CD4-positive, alpha-beta memory T cell (primary cell): ENCODE data around the gene KRT17. TPM values are rescaled to one million over a fixed set of nuclear protein-coding genes. Genes with fewer than 3 reads are reported as not detected.

Source experiments
- CTCF ChIA-PET: fragments of 350-600 bp; sonication (Branson Sonifier 250); formaldehyde crosslinking; loops from one replicate; lab custom pipeline; 2021; ENCODE audit warnings: inconsistent platforms; ENCODE audit not compliant: partially characterized antibody; lab: Charles Lee
- POLR2A ChIA-PET: fragments of 350-600 bp; sonication (Branson Sonifier 250); formaldehyde crosslinking; loops from one replicate; lab custom pipeline; 2021; ENCODE audit not compliant: partially characterized antibody; lab: Charles Lee
- DNase-seq, 5 donors: peaks; one replicate each; pipeline versions ENCODE4 v3.0.0 to v3.0.0-alpha.2; 2020 to 2022; ENCODE audit warnings: mixed read lengths in 1 of 5
- H3K27ac ChIP-seq: one replicate; pipeline ENCODE4 v1.7.0; 2013; ENCODE audit warnings: low read depth, low read length
- H3K27me3 ChIP-seq: 2 replicates; pipeline ENCODE4 v1.7.0; 2013; ENCODE audit warnings: mild to moderate bottlenecking, low read length, moderate library complexity; ENCODE audit not compliant: insufficient read depth
- H3K36me3 ChIP-seq: 2 replicates; pipeline ENCODE4 v1.7.0; 2013; ENCODE audit warnings: mild to moderate bottlenecking, low read length, moderate library complexity; ENCODE audit not compliant: insufficient read depth
- H3K4me1 ChIP-seq: 2 replicates; pipeline ENCODE4 v1.7.0; 2013; ENCODE audit warnings: mild to moderate bottlenecking, low read length, moderate library complexity; ENCODE audit not compliant: insufficient read depth
- H3K4me3 ChIP-seq, 2 donors: one replicate each; pipeline ENCODE4 v1.7.0; 2013; ENCODE audit warnings: low read length in 2 of 2, mild to moderate bottlenecking in 1 of 2
- H3K9me3 ChIP-seq, 2 donors: one replicate each; pipeline ENCODE4 v1.7.0; 2013; ENCODE audit warnings: low read length in 2 of 2, control low read depth in 1 of 2; ENCODE audit not compliant: control insufficient read depth in 1 of 2
- H3K27ac Mint-ChIP-seq, 7 donors: one replicate each; pipeline ENCODE4 v1.8.0; 2020 to 2021; ENCODE audit warnings: mixed read lengths in 7 of 7, mild to moderate bottlenecking in 6 of 7, inconsistent platforms in 3 of 7, moderate library complexity in 3 of 7
- H3K27me3 Mint-ChIP-seq, 2 donors: one replicate each; pipeline ENCODE4 v1.8.0; 2020 to 2021; ENCODE audit warnings: mixed read lengths in 2 of 2
- H3K36me3 Mint-ChIP-seq, 2 donors: one replicate each; pipeline ENCODE4 v1.8.0; 2020 to 2021; ENCODE audit warnings: mixed read lengths in 2 of 2, inconsistent platforms in 1 of 2, mild to moderate bottlenecking in 1 of 2
- H3K4me1 Mint-ChIP-seq, 4 donors: one replicate each; pipeline ENCODE4 v1.8.0; 2020 to 2021; ENCODE audit warnings: mixed read lengths in 4 of 4, mild to moderate bottlenecking in 1 of 4
- H3K4me3 Mint-ChIP-seq, 8 donors: one replicate each; pipeline ENCODE4 v1.8.0; 2020 to 2021; ENCODE audit warnings: mixed read lengths in 8 of 8, mild to moderate bottlenecking in 7 of 8, moderate library complexity in 6 of 8, inconsistent platforms in 3 of 8
- H3K9me3 Mint-ChIP-seq, 8 donors: one replicate each; pipeline ENCODE4 v1.8.0; 2020 to 2021; ENCODE audit warnings: mixed read lengths in 8 of 8, mild to moderate bottlenecking in 5 of 8, inconsistent platforms in 3 of 8, moderate library complexity in 1 of 8
- intact Hi-C: fragments of 100-400 bp; cut with micrococcal nuclease; formaldehyde crosslinking; loops from one replicate; pipeline ENCODE4 v1.15.1; 2023
- polyA plus RNA-seq, 2 donors: library from polyadenylated mRNA; unstranded; fragments of 300-500 nt; fragmentation: Illumina TruSeq; gene quantifications; one replicate each; pipeline ENCODE4 v1.2.3, GENCODE V29; 2021
- total RNA-seq, 2 experiments: library from RNA; stranded (reverse); gene quantifications; one replicate each; pipeline ENCODE4 v1.2.3, GENCODE V29; 2021

KRT17 gene
- total RNA-seq = not detected
- polyA plus RNA-seq = not detected

DNA sequence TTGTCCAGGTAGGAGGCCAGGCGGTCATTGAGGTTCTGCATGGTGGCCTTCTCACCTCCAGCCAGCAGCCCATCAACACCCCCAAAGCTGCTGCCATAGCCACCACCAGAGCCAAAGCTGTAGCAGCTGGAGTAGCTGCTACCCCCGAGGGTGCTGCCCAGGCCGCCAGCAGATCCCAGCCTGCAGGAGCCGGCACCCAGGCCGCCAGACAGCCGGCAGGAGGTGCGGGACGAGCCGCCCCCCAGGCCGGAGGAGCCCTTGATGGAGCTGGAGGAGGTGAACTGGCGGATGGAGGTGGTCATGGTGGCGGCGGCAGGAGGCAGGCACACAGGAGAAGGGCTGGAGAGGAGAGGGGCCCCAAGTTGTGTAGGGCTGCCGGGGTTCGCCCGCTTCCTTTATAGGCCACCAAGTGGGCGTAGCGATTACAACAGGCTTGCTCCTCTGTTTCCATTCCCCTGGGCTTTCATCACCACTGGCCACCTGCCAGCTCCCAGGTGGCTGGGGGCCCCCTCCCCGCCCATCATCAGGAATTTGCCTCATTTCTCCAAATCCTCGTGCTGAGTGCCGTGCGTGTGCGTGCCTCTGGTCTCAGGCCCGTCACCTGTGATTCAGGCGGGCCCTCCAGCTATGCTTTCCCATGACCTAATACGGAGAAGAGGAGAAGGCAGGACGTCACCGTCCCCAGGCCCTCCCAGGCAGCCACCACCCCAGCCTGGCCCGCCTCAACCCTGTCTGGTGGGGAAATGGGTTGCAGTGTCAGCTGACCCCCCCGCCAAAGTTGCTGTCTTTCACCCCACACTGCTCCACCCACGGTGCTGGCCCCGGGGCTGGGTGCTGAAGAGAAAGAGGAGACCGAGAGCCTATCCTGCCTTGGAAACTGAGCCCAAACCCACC lies at the start of gene KRT17:
TSS of gene KRT17 (minus strand) at position 368 of the 894 bp plus-strand sequence. CDS start at position 302, 66 bp downstream.
- H3K4me1 ChIP-seq = no peaks in the 10 kb centered on the region
- ChIA-PET POLR2A (no interaction called here), CTCF (no interaction called here)
- Mint-ChIP-seq H3K27ac (no peak within 1 kb of the TSS), H3K9me3 (peaks cover 0 to 2% (median 0%) of the 10 kb centered on the region in 8 donors), H3K36me3 (no peaks in the 10 kb centered on the region), H3K4me3 (no peak within 1 kb of the TSS), H3K4me1 (no peaks in the 10 kb centered on the region), H3K27me3 (peaks cover 1 to 18% of the 10 kb centered on the region in 2 donors)
- intact Hi-C loops = no loop called here
- H3K36me3 ChIP-seq = no peaks in the 10 kb centered on the region
- H3K4me3 ChIP-seq = no peak within 1 kb of the TSS
- H3K9me3 ChIP-seq = no peaks in the 10 kb centered on the region
- H3K27ac ChIP-seq = no peak within 1 kb of the TSS
- H3K27me3 ChIP-seq = no peaks in the 10 kb centered on the region
- DNase-seq = no peak

DNA sequence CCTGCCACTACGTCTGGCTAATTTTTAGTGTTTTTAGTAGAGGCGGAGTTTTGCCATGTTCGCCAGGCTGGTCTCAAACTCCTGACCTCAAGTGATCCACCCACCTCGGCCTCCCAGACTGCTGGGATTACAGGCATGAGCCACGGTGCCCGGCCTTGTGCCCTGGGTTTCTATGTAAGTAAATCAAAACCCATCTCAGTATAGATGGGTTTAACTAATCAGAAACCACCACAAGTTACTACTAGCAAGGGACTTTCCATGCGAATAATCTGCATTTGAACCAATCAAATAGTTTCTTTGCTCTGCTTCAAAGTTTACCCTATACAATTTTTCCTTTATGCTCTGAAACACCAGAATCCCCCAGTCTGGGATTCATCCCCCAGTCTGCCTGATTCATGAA lies 47.8 kb upstream of the KRT17 start:
- Mint-ChIP-seq H3K27me3 (no peaks in the 10 kb centered on the region), H3K27ac (no peak overlapping the region), H3K4me1 (peaks cover 2 to 21% (median 13%) of the 10 kb centered on the region in 4 donors), H3K9me3 (no peaks in the 10 kb centered on the region), H3K36me3 (no peaks in the 10 kb centered on the region), H3K4me3 (no peak overlapping the region)
- no peaks in the 10 kb centered on the region for H3K36me3 ChIP-seq
- H3K27ac ChIP-seq = no peak overlapping the region
- H3K27me3 ChIP-seq = no peaks in the 10 kb centered on the region
- POLR2A ChIA-PET = interaction anchor here (2.4 kb wide), 1 partner anchor 17 kb away, joined by 15 read pairs; the partner anchor contains the start of gene EIF1
- CTCF ChIA-PET = interaction anchor here (0.8 to 1.5 kb wide), 3 partner anchors 9 to 23 kb away, joined by 3 to 6 read pairs (median 4); no protein-coding TSS in a partner anchor
- no peak for DNase-seq
- H3K9me3 ChIP-seq = no peaks in the 10 kb centered on the region
- intact Hi-C loops = no loop called here
- peaks cover 18% of the 10 kb centered on the region for H3K4me1 ChIP-seq
- no peak overlapping the region for H3K4me3 ChIP-seq

DNA sequence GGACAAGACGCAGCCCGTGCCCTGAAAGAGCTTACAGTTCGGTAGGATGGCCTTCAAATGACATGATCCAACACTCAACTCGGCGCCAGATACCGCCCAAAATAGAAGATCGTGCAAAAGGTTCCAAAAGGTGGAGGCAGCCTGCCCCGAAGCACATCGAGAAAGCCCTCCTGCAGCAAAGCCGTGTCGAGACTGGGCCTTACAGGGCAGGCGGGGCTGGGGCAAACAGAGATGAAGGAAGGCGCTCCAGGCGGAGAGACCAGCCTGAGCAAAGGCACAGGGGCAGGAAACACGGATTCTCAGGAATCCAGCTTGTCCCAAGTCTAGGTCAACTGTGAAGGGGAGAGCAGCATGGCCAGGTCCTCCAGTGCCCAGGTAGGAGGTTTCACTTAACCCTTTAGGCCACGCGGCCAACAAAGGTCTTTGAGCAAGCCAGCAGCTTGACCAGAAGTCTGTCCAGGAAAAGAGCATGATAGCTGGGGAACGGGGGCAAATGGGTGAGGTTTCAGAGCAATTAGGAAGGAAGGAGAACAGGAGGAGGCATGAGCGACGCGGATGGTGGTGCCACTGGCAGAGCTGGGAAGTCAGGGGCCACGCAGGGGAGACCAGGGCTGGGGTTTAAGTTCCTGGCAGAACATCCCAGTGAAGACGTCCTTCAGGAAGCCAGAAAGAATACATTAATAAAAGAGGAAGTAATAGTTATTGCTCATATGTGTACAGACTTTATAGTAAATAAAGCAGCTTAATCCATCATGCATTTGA lies 43.1 kb upstream of the KRT17 start:
- peaks cover 0 to 3% of the 10 kb centered on the region in 2 donors for H3K36me3 Mint-ChIP-seq
- CTCF ChIA-PET = interaction anchor here (1.1 to 11.6 kb wide), 12 partner anchors 11 to 1054 kb away, joined by 3 to 394 read pairs (median 11); partner anchors contain the start of gene EIF1
- Histone ChIP-seq H3K27ac (peak overlapping the region; percentile 96), H3K27me3 (no peaks in the 10 kb centered on the region), H3K9me3 (no peaks in the 10 kb centered on the region), H3K4me1 (peaks cover 22% of the 10 kb centered on the region), H3K36me3 (no peaks in the 10 kb centered on the region), H3K4me3 (peak overlapping the region in 1 of 2 donors; percentile 69)
- no peaks in the 10 kb centered on the region for H3K27me3 Mint-ChIP-seq
- POLR2A ChIA-PET = interaction anchor here (1.0 to 9.4 kb wide), 6 partner anchors 11 to 359 kb away, joined by 3 to 285 read pairs (median 4); partner anchors contain the start of genes EIF1 and KRTAP16-1
- H3K9me3 Mint-ChIP-seq = peaks cover 0 to 5% (median 0%) of the 10 kb centered on the region in 8 donors
- DNase-seq = no peak
- H3K27ac Mint-ChIP-seq = peak overlapping the region in 6 of 7 donors; percentile 94 to 100 (median 98)
- peak overlapping the region in 6 of 8 donors; percentile 82 to 97 (median 92) for H3K4me3 Mint-ChIP-seq
- intact Hi-C loops = loop anchor here (1.0 to 5.0 kb wide), 3 partner anchors 118 to 1045 kb away; no protein-coding TSS in a partner anchor
- H3K4me1 Mint-ChIP-seq = peaks cover 13 to 35% (median 22%) of the 10 kb centered on the region in 4 donors

DNA sequence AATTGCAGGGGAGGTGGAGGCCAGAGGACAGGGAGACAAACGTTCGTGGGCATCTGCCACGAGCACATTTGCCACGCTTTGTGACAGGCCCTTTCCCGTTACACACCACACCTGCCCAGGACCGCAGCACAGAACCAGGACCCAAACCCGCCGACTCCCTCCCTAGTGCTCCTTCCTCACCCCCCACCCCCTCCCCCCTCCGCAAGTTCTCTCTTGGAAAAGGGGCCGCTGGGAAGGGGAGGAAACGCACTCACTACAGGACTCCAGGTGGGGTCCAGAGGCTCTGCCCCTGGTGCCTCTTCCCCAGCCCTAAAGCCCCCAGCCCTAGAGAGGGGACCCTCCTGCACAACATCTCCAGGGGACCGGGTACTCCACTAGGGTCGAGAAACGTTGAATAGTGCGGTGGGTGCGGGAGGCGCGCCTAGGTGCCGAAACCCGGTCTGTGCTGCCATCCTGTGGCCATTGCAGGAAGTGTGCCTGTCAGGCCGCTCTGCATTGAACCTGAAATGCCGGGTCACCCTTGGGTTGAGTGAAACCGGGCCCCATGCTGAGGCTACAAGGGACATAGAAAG lies 42.4 kb upstream of the KRT17 start:
- peak overlapping the region; percentile 37 to 69 for H3K4me3 ChIP-seq
- intact Hi-C loops = loop anchor here (1.0 to 5.0 kb wide), 9 partner anchors 13 to 1044 kb away; partner anchors contain the start of gene EIF1

DNA sequence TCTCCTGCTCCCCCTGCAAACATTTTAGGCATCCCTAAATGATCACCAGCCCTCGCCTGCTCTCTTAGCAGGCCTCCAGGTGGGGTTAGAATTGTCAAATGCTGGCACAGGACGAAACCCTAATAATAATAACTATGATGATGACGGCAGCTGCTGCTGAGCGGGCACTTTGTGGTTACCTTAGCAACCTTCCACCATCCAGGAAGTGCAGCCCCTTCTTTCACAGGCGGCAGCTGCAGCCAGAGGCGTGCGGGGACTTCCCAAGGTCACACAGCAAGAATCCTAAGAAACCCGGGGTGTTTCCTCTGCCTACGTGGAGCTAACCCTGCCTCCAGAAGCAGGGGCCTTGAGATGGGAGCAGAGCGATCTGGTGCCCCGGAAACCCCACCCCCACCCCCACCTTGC lies 41.9 kb upstream of the KRT17 start:
- CTCF ChIA-PET = interaction anchor here (0.8 to 11.6 kb wide), 20 partner anchors 12 to 864 kb away, joined by 3 to 394 read pairs (median 6); partner anchors contain the start of gene EIF1
- peaks cover 0 to 3% of the 10 kb centered on the region in 2 donors for H3K36me3 Mint-ChIP-seq
- intact Hi-C loops = loop anchor here (1.0 to 5.0 kb wide), 7 partner anchors 13 to 1044 kb away; partner anchors contain the start of gene EIF1
- Histone ChIP-seq H3K36me3 (no peaks in the 10 kb centered on the region), H3K27ac (peak overlapping the region; percentile 96), H3K27me3 (no peaks in the 10 kb centered on the region), H3K4me3 (peak overlapping the region; percentile 60 to 69), H3K4me1 (peaks cover 22% of the 10 kb centered on the region), H3K9me3 (no peaks in the 10 kb centered on the region)
- peak overlapping the region; percentile 94 to 100 (median 98) for H3K27ac Mint-ChIP-seq
- DNase-seq = peak in 4 of 5 donors; percentile 74 to 95 (median 82)
- peaks cover 0 to 5% (median 0%) of the 10 kb centered on the region in 8 donors for H3K9me3 Mint-ChIP-seq
- no peaks in the 10 kb centered on the region for H3K27me3 Mint-ChIP-seq
- H3K4me1 Mint-ChIP-seq = peaks cover 13 to 35% (median 21%) of the 10 kb centered on the region in 4 donors
- POLR2A ChIA-PET = interaction anchor here (0.7 to 9.4 kb wide), 15 partner anchors 12 to 1117 kb away, joined by 3 to 285 read pairs (median 4); partner anchors contain the start of gene EIF1
- H3K4me3 Mint-ChIP-seq = peak overlapping the region; percentile 82 to 97 (median 92)

More for the DNA sequence above, 42.4 kb upstream of the KRT17 start:
- Mint-ChIP-seq H3K27ac (peak overlapping the region; percentile 94 to 100 (median 98)), H3K36me3 (peaks cover 0 to 3% of the 10 kb centered on the region in 2 donors), H3K27me3 (no peaks in the 10 kb centered on the region), H3K4me1 (peaks cover 13 to 35% (median 21%) of the 10 kb centered on the region in 4 donors), H3K9me3 (peaks cover 0 to 5% (median 0%) of the 10 kb centered on the region in 8 donors), H3K4me3 (peak overlapping the region; percentile 82 to 97 (median 92))
- Histone ChIP-seq H3K36me3 (no peaks in the 10 kb centered on the region), H3K27ac (peak overlapping the region; percentile 96), H3K9me3 (no peaks in the 10 kb centered on the region), H3K27me3 (no peaks in the 10 kb centered on the region), H3K4me1 (peaks cover 22% of the 10 kb centered on the region)
- CTCF ChIA-PET = interaction anchor here (1.0 to 11.6 kb wide), 18 partner anchors 12 to 1054 kb away, joined by 3 to 394 read pairs (median 8); partner anchors contain the start of gene EIF1
- peak; percentile 81 to 85 (median 84) for DNase-seq
- POLR2A ChIA-PET = interaction anchor here (0.7 to 9.4 kb wide), 16 partner anchors 12 to 1106 kb away, joined by 3 to 285 read pairs (median 4); partner anchors contain the start of genes EIF1 and KRTAP16-1
